NCI-H2171 (cell line): ENCODE results near the gene CERS6.

ENCODE experiments used
- DNase-seq: peaks from one replicate; lab custom pipeline; 2025; lab: John Stamatoyannopoulos, UW

CERS6 gene

GRCh38 chr2:168530982-168531622, 75.0 kb downstream of the CERS6 start:
- no peak for DNase-seq

GRCh38 chr2:168534926-168535325, 78.9 kb downstream of the CERS6 start:
- DNase-seq: no peak

- no peak for DNase-seq
Observed at GRCh38 chr2:168536925-168537466, 80.9 kb downstream of the CERS6 start.

GRCh38 chr2:168538133-168538532, 82.1 kb downstream of the CERS6 start:
- no peak for DNase-seq

- no peak for DNase-seq
Observed at GRCh38 chr2:168538534-168538933, 82.5 kb downstream of the CERS6 start.

- no peak for DNase-seq
Observed at GRCh38 chr2:168539945-168540344, 83.9 kb downstream of the CERS6 start.

- no peak for DNase-seq
Observed at GRCh38 chr2:168541858-168542257, 85.8 kb downstream of the CERS6 start.

GRCh38 chr2:168543037-168543436, 87.0 kb downstream of the CERS6 start:
- no peak for DNase-seq

GRCh38 chr2:168543935-168544334, 87.9 kb downstream of the CERS6 start:
- DNase-seq: no peak

- DNase-seq: no peak
Observed at GRCh38 chr2:168545439-168546082, 89.5 kb downstream of the CERS6 start.

- no peak for DNase-seq
Observed at GRCh38 chr2:168550670-168551069, 94.6 kb downstream of the CERS6 start.

GRCh38 chr2:168552450-168552856, 96.4 kb downstream of the CERS6 start:
- no peak for DNase-seq

GRCh38 chr2:168555283-168555682, 99.2 kb downstream of the CERS6 start:
- no peak for DNase-seq

- DNase-seq: no peak
Observed at GRCh38 chr2:168559187-168559586, 103.1 kb downstream of the CERS6 start.

- no peak for DNase-seq
Observed at GRCh38 chr2:168560817-168561499, 104.9 kb downstream of the CERS6 start.

GRCh38 chr2:168561991-168562390, 105.9 kb downstream of the CERS6 start:
- no peak for DNase-seq

GRCh38 chr2:168562971-168563370, 106.9 kb downstream of the CERS6 start:
- DNase-seq: no peak

GRCh38 chr2:168564641-168565040, 108.6 kb downstream of the CERS6 start:
- DNase-seq: no peak

- no peak for DNase-seq
Observed at GRCh38 chr2:168565112-168565511, 109.0 kb downstream of the CERS6 start.

- DNase-seq: no peak
Observed at GRCh38 chr2:168565512-168565911, 109.4 kb downstream of the CERS6 start.

- no peak for DNase-seq
Observed at GRCh38 chr2:168566974-168567665, 111.0 kb downstream of the CERS6 start.

GRCh38 chr2:168567836-168568235, 111.8 kb downstream of the CERS6 start:
- peak; percentile 13 for DNase-seq
